ENCODE measurements around the gene MTMR3.

- no peak for TF ChIP-seq CTCF (IDR thresholded peaks at IDR 0.05)
- no peak for TF ChIP-seq POLR2A (IDR thresholded peaks at IDR 0.05)
These were observed 125.4 kb downstream of the MTMR3 start for GRCh38 chr22:30008401-30008800.
